ENCODE data around the gene NR2C2. TPM values are rescaled to one million over a fixed set of nuclear protein-coding genes. Genes with fewer than 3 reads are reported as not detected.

The NR2C2 gene
- total RNA-seq, 1 experiment from 2014 or later: 41.5 TPM

DNA sequence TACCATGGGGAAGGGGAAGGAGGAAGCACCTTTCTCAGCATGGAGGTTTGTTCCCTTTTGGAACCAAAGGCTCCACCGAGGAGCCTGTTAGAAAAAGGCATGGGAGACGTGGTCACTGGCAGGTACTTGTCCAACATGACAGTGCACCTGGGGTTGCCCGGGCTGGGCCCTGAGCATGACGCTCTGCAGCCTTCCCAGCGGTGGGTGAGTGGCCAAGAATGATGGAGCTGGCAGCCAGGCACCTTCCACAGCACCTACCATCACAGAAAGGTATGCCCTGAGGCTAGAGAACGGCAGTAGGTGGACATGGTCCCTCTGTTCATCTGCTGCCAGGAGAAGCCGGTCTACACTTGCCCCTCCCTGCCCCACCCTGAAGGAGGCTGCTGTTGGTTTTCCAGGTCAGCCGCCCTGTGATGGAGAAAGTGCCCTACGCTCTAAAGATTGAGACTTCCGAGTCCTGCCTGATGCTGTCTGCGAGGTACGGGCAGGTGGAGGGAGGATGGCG is 29.0 kb upstream of the NR2C2 start:
- CTCF ChIA-PET: no interaction called here
- H3K27me3 Mint-ChIP-seq (ENCODE audit: unreplicated experiment): peaks cover 77% of the 10 kb centered on the region
- no TSS peak for BruUV-seq (replicated peaks)
- no peaks in the 10 kb centered on the region for H3K4me1 Mint-ChIP-seq (ENCODE audit: low read depth, unreplicated experiment)
- no peak overlapping the region for H3K4me3 Mint-ChIP-seq (ENCODE audit: low read depth, unreplicated experiment)
- H3K36me3 Mint-ChIP-seq (ENCODE audit: insufficient read depth, unreplicated experiment): no peaks in the 10 kb centered on the region
- no peak overlapping the region for H3K27ac Mint-ChIP-seq (ENCODE audit: unreplicated experiment)
- H3K9me3 Mint-ChIP-seq (ENCODE audit: low read depth, unreplicated experiment): no peaks in the 10 kb centered on the region
- DNase-seq: no peak
- TF ChIP-seq, protein P1, sequence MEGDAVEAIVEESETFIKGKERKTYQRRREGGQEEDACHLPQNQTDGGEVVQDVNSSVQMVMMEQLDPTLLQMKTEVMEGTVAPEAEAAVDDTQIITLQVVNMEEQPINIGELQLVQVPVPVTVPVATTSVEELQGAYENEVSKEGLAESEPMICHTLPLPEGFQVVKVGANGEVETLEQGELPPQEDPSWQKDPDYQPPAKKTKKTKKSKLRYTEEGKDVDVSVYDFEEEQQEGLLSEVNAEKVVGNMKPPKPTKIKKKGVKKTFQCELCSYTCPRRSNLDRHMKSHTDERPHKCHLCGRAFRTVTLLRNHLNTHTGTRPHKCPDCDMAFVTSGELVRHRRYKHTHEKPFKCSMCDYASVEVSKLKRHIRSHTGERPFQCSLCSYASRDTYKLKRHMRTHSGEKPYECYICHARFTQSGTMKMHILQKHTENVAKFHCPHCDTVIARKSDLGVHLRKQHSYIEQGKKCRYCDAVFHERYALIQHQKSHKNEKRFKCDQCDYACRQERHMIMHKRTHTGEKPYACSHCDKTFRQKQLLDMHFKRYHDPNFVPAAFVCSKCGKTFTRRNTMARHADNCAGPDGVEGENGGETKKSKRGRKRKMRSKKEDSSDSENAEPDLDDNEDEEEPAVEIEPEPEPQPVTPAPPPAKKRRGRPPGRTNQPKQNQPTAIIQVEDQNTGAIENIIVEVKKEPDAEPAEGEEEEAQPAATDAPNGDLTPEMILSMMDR (IDR thresholded peaks at IDR 0.05; ENCODE audit: unreplicated experiment): no peak
- intact Hi-C loops (cut with micrococcal nuclease; ENCODE audit: unreplicated experiment): no loop called here

DNA sequence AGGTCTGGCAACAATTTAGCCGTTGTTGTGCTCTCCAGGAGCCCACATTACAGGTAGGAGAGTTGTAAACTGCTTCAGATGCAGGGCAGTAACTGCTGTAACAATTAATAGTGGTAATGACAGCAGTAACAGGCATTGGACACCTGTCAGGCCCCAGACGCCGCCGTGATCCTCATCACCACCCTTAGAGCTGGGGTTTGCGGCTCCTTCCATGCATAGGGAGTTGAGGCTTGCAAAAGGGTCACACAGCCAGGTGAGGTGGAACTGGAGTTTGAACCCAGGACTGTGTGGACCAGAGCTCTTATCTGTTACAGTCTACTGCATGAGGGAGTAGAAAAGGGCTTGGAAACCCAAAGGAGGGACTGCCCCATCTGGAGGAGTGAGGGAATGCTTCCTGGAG is 26.8 kb upstream of the NR2C2 start:
- Mint-ChIP-seq H3K27ac (ENCODE audit: unreplicated experiment) (no peak overlapping the region), H3K4me1 (ENCODE audit: low read depth, unreplicated experiment) (no peaks in the 10 kb centered on the region), H3K9me3 (ENCODE audit: low read depth, unreplicated experiment) (no peaks in the 10 kb centered on the region), H3K36me3 (ENCODE audit: insufficient read depth, unreplicated experiment) (no peaks in the 10 kb centered on the region), H3K27me3 (ENCODE audit: unreplicated experiment) (peaks cover 70% of the 10 kb centered on the region), H3K4me3 (ENCODE audit: low read depth, unreplicated experiment) (no peak overlapping the region)
- TF ChIP-seq, protein P1 (IDR thresholded peaks at IDR 0.05; ENCODE audit: unreplicated experiment): no peak
- intact Hi-C loops (cut with micrococcal nuclease; ENCODE audit: unreplicated experiment): loop anchor here (2.0 to 10.0 kb wide), 4 partner anchors 64 to 412 kb away; partner anchors contain the start of gene CAPN7
- no TSS peak for BruUV-seq (replicated peaks)
- DNase-seq: no peak
- CTCF ChIA-PET: interaction anchor here (0.6 to 2.3 kb wide), 12 partner anchors 63 to 285 kb away, joined by 3 to 22 read pairs (median 4); no protein-coding TSS in a partner anchor

DNA sequence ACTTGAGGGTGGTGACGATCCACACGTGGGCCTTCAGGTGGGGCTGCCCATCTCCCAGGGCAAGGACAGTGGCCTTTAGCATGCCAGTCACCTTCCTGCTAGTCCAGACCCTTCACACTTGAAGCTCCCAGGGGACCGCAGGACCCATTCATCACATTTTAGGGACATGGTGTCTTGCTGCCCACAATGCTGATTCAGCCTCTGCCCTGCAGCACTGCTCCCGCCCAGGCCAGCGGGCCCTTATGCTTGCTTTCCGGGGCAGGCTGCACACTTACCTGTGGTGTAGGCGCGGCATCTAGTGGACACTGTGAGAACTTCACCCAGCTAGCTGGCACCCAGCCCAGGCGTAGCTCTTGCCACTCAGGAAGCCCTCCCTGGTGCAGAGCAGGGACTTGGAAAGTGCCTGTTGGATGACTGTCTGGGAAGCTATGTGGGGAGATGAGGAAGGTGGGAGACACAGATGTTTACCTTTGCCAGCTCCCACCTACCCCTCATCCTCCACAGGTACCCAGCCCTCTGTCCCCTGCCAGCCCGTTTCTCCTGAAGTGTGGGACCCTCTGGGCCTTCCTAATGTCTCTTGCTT is 26.3 kb upstream of the NR2C2 start:
- CTCF ChIA-PET: interaction anchor here (0.6 to 2.3 kb wide), 13 partner anchors 64 to 286 kb away, joined by 3 to 22 read pairs (median 4); no protein-coding TSS in a partner anchor
- H3K27ac Mint-ChIP-seq (ENCODE audit: unreplicated experiment): no peak overlapping the region
- no TSS peak for BruUV-seq (replicated peaks)
- TF ChIP-seq, protein P1 (IDR thresholded peaks at IDR 0.05; ENCODE audit: unreplicated experiment): peak; percentile 91
- no peaks in the 10 kb centered on the region for H3K9me3 Mint-ChIP-seq (ENCODE audit: low read depth, unreplicated experiment)
- no peaks in the 10 kb centered on the region for H3K4me1 Mint-ChIP-seq (ENCODE audit: low read depth, unreplicated experiment)
- no peaks in the 10 kb centered on the region for H3K36me3 Mint-ChIP-seq (ENCODE audit: insufficient read depth, unreplicated experiment)
- H3K27me3 Mint-ChIP-seq (ENCODE audit: unreplicated experiment): peaks cover 65% of the 10 kb centered on the region
- intact Hi-C loops (cut with micrococcal nuclease; ENCODE audit: unreplicated experiment): loop anchor here (1.0 to 10.0 kb wide), 6 partner anchors 64 to 412 kb away; partner anchors contain the start of gene CAPN7
- H3K4me3 Mint-ChIP-seq (ENCODE audit: low read depth, unreplicated experiment): no peak overlapping the region
- DNase-seq: peak; percentile 87

DNA sequence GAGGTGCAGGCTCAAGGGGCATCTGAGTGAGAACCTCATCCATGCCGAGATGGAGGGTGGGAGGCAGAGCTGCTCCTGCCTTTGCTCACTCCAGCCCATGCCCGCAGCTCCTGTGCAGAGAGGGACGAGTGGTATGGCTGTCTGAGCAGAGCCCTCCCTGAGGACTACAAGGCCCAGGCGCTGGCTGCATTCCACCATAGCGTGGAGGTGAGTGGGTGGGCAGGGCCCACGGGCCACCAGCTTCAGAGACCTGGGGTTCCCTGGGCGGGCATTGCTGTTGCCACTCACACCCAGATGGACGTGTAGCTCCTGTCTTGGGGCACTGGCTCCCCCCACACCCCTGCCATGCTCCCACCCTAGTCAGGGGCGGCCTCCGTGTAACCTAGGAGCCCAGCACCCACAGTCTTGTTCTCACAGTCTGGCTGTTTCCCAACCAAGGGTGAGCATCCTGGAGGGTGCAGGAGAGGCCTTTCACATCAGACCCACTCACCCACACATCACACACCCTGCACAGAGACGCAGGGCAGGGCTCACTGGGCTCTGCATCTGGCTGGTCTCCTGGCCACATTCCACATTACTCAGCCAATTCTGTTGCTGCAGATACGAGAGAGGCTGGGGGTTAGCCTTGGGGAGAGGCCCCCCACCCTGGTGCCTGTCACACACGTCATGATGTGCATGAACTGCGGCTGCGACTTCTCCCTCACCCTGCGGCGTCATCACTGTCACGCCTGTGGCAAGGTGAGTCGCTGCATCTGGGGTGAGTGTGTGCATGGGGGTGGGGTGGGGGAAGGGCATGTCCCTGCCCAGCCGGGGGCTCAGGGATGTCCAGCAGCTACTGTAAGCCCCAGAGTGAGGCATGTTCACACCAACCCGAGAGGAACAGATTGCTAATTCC is 25.3 kb upstream of the NR2C2 start:
- intact Hi-C loops (cut with micrococcal nuclease; ENCODE audit: unreplicated experiment): loop anchor here (1.0 to 10.0 kb wide), 6 partner anchors 65 to 413 kb away; partner anchors contain the start of gene CAPN7
- Mint-ChIP-seq H3K27me3 (ENCODE audit: unreplicated experiment) (peaks cover 55% of the 10 kb centered on the region), H3K36me3 (ENCODE audit: insufficient read depth, unreplicated experiment) (no peaks in the 10 kb centered on the region), H3K27ac (ENCODE audit: unreplicated experiment) (no peak overlapping the region), H3K9me3 (ENCODE audit: low read depth, unreplicated experiment) (no peaks in the 10 kb centered on the region), H3K4me3 (ENCODE audit: low read depth, unreplicated experiment) (no peak overlapping the region), H3K4me1 (ENCODE audit: low read depth, unreplicated experiment) (no peaks in the 10 kb centered on the region)
- TF ChIP-seq, protein P1 (IDR thresholded peaks at IDR 0.05; ENCODE audit: unreplicated experiment): no peak
- BruUV-seq (replicated peaks): no TSS peak
- no peak for DNase-seq
- CTCF ChIA-PET: interaction anchor here (0.6 to 2.3 kb wide), 10 partner anchors 65 to 299 kb away, joined by 3 to 22 read pairs (median 4); no protein-coding TSS in a partner anchor
